Adrenal gland (tissue), 5 donors: ENCODE data around the gene FGF12.

Source experiments
- CTCF ChIP-seq, 6 experiments: fragments of 450-650 bp in 4 of 6; fragments of 200-600 bp in 2 of 6; sonication (generic) in 1 of 6; IDR thresholded peaks; 1 replicate in 5 of 6; 2 replicates in 1 of 6; pipeline versions ENCODE4 v1.5.1 to v1.8.0; 2016 to 2021; ENCODE audit warnings: antibody characterized with exemption in 6 of 6, mild to moderate bottlenecking in 2 of 6, moderate library complexity in 1 of 6
- POLR2A ChIP-seq, 2 donors: fragments of 450-650 bp; IDR thresholded peaks; one replicate each; pipeline ENCODE4 v1.6.1; 2017; ENCODE audit warnings: antibody characterized with exemption in 2 of 2, mild to moderate bottlenecking in 2 of 2, moderate library complexity in 1 of 2
- donor health status: DM: no; HTN: no; CAD: no.

GRCh38 chr3:192275741-192276355 is 451.5 kb downstream of the FGF12 start:
- no peak for TF ChIP-seq CTCF (IDR thresholded peaks at IDR 0.05)
- TF ChIP-seq POLR2A (IDR thresholded peaks at IDR 0.05), result no peak
